Activated gamma-delta T cell treated with anti-CD3 and anti-CD28 coated beads, Interleukin-2, amount 50 U/mL, for 16 hours (primary cell): ENCODE measurements around the gene PCDH19.

Experiments
- DNase-seq: peaks from one replicate; pipeline ENCODE4 v3.0.0-alpha.2; 2020; ENCODE audit warnings: low read depth

The PCDH19 gene

DNA sequence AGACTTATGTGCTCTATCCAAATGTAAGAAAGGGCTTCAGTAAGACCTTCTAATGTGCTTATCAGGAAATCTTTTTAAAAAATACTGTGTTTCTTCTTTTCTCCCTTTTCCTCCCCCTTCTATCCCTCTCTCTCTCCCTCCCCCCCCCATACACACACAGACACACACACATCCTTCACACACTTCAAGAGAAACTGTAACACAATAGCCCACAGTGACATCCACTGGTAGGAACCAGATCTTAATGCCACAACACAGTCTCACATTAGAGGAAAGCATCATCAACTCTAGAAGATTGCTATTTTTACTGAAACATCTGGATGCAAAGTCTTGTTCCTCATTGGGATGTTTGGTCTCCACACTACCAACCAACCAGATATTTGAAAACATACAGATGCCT, 4.6 kb downstream of the PCDH19 start:
- no peak for DNase-seq

DNA sequence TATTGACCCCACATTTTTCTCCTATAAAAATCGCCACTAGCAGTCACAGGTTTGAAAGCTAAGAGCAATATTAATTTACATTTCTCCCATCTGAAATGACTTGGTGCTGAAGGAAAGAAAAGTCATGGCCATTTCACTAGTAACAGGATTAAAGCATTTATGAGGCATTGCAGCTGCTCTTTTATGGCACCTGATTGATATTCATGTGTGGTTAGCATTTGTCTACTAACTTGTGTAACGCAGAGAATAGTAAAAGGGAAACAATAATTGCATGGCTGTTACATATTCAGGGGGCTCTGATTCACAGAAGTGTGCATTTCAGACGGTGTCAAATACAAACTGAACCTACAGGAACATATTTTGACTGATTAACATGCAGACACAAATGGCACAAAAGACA, 5.2 kb downstream of the PCDH19 start:
- no peak for DNase-seq

- DNase-seq: no peak
Observed at GRCh38 chrX:100395781-100396180, 14.3 kb downstream of the PCDH19 start.

- DNase-seq: no peak
Observed at GRCh38 chrX:100381619-100382018, 28.5 kb downstream of the PCDH19 start.

DNA sequence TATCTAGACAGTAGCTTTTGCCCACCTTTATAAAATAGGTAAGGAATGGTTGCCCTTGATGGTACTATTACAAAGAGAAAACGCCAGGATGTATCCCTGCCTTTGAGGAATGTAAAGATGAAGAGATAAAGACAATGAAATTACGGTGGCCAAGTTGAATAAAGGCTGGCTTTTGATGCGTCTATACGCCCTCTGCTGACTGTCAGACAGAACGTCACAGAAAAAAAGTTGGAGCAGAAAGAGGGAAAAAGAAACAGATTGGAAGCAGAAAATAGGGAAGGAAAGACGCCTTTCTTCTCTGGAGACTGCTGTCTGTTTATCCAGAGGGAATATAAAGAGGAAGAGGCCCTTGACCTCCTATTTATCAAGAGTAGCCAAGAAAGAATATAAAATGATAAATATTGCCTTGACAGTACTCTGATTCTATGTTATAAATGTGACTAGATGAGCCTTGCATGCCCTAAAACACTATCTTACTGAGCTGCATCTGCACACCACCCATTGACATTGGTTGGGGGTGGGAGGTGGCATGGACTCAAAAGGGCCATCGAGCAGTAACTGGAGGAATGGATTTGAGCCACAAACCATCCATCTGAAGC, 30.6 kb downstream of the PCDH19 start:
- DNase-seq: no peak

DNA sequence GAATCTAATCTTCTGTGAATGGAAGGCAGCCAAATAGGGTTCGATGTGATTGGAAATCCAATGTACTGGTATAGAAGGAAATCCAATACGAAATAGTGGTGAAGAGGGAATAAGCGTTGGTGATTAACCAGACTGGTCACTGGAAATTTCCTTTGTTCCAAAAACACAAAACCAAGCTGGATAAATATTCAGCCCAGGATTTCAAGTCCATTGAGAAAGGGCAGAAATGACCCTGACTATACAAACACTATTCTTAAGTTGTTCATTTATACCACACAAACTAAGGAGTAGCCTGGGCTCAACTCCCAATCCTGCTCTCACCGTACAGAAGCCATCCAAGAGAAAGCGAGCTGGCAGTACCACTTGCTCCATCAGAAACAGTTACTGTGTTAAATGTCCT, 32.2 kb downstream of the PCDH19 start:
- no peak for DNase-seq

GRCh38 chrX:100376576-100376975, 33.5 kb downstream of the PCDH19 start:
- DNase-seq: no peak

GRCh38 chrX:100373673-100374072, 36.4 kb downstream of the PCDH19 start:
- no peak for DNase-seq

DNA sequence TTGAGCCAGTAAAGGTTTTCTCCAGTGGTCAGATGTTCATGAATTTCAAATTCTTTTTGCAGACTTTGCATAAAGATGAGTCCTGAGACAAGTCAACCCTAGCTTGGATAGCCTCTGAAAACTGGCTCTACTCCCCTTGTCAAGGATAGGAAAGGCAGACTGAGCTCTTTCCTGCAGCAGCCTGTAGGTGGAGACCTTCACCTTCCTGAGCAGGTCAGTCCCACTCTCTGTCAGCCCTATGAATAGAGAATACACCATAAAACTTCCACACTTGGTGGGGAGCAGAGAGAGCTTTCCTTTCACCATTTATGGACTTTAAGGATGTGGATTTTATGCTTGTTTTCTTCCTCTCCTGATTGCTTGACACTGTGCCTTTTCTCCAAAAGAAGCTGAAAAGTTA, 41.9 kb downstream of the PCDH19 start:
- DNase-seq: no peak

DNA sequence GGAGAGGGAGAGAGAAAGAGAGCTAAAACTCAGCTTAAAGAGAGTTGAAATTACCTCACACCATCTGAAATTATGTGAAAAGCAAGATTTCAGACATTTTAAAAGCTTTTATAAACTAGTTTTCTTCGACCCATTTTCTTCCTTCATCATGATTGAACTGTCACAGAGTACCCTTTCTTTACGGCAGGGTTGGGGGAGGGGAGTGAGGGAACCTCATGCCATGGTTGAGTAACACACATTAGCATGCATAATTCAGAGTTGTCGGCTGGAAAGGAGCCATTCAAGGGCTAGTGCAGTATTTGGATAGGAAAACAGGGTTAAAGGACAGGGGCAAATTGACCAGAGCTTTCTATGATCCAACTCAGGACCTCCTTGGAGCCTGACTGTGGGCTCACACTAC, 46.2 kb downstream of the PCDH19 start:
- no peak for DNase-seq

- DNase-seq: no peak
Observed at GRCh38 chrX:100358766-100359165, 51.3 kb downstream of the PCDH19 start.

- no peak for DNase-seq
Observed at GRCh38 chrX:100356351-100356896, 53.6 kb downstream of the PCDH19 start.

GRCh38 chrX:100355680-100356079, 54.4 kb downstream of the PCDH19 start:
- no peak for DNase-seq

DNA sequence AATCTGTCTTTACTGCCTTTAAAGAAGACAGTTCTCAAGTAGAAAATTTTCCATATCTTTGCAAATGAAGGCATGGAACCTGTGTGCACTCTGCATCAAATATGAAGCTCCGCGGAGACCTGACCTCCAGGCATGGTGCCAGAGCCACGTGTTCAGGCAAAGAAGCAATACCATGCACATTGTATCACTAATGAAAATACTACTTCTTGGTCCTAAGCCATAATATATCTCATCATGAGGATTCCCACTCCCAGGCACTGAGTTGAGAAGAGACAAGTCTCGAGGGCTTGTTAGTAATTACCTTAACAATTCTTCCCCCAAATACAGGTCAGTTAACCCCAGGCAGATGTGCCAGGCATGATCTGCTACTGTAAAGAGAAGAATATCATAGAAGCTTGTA, 56.7 kb downstream of the PCDH19 start:
- no peak for DNase-seq

DNA sequence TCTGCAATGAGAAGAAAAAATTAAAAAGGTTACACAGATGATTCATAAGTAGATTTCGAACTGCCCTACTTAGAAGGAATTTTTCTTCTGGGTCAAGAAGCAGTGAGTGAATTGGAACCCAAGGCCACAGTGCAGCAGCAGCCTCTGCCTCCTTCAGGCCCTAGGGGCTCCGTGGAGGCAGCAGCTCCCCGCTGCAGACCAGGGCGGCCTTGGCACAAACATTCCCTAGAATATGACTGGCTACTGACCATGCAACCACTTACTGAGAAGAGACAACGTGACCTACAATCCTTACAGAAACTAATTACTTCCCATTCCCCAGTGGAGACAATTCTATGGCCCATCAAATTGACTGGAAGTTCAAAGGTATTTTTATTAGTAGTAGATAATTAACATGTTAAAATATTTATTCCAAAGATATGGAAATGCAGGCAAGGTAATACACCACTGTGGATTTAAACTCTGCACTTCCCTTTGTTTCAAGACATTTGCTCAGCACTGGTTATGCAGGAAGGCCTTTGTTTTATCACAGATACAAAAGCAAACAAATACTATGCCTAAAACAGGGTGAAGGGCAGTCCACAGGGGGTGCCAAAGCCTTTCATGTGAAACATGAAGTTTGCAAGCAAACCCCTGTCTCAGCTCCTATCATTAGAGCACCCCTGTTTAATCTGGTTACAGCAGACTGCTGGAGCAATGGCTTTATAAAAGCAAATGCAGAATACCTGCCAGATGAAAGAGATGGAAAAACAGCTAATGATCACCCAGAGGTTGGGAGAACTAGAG, 59.2 kb downstream of the PCDH19 start:
- DNase-seq: no peak

DNA sequence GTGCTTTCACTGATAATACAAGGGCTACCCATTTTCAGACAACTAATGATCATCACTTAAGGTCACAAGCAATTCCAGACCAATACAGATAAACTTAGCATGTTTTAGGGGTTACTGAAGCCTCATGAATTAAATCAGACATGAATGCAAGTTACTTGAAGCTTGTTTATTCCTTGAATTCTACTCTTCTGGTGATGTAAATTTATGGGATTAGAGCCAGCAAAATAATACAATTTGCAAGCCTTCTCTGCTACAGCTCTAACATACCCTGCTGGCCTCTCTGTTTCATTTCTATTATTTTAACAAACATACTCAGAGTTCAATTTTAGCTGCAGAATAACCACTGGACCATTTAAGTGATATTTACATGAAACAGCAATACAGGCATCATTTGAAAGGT, 60.7 kb downstream of the PCDH19 start:
- no peak for DNase-seq

GRCh38 chrX:100341142-100341510, 68.9 kb downstream of the PCDH19 start:
- DNase-seq: no peak

DNA sequence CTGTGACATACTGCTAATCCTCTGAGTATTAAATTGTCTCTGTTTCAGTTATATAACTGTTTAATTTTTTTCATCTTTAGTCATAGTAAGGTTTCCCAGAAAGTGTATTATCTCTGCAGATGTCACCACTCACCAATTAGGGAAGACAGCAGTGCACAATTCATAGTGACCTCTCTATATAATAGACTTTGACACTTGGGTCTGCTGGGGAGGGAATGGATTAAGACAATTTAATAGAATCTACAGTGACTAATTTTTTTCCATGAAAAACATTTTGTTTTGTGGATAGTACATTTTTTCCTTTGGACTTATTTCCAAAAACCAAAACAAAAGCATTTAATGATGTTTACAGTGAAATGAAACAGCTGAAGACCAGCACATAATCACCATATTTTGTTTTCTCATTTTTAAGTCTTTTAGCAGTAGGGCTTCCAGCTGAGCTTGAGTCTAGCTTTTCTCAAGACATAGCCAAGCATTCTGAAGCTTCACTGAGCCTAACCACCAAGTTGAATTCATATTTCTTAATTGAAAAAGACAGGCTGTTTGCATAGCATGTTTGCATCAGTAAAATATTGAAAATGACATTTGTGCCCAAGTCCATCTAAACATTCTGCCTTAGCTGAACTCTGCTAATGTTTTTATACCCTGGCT, 69.5 kb downstream of the PCDH19 start:
- DNase-seq: no peak

DNA sequence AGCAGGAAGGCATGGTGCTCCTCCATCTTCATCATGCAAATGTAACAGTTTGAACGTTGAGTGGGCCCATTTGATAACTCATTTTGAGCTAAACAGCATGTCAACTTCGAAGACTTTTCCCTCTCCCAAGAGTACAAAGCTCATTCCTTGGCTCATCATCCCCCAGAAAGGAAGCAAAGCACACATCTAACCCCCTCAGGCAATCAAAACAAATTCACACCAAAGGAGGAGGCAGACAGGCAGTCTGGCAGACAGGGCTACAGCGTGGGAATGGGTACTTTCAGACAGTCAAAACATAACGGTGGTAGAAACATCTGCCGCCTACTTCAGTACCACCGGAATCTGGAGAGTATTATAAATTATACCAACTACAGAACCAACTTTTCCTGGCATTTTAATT, 81.7 kb downstream of the PCDH19 start:
- DNase-seq: no peak

DNA sequence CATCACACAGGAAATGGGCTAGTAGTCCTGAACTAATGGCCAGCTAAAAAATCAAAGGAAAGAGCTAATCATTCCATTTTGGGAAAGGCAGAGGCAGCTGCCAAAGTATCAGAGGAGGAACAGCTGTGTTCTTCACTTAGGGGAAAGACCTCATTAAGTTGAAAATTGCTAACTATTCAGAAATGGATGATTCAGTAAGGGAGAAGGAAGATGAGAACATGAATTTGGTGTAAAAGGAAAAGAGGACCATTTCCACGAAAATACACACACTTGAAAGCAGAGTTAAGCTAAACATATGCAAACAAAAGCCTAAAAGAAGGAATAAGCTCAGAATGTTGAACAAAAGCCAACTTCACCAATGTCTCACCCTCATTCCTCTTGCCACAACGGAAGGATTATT, 90.4 kb downstream of the PCDH19 start:
- no peak for DNase-seq

DNA sequence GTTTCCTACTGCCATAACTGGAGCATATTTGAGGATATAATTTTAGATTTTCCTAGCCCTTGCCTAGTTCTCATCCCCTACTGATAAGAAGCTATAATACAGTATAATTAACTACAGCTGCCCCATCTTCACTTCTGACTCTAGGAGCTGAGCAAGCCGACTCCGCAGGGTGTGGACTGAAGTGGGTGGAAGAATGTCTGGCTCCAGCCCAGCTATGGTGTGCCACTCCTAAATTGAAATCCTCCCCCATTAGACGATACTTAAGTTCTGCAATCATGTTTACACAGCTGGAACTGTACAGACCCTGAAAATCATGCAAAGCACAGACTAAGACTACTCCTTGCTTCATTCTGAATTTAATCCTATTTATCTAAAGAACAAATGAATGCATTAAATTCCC, 93.1 kb downstream of the PCDH19 start:
- DNase-seq: no peak

DNA sequence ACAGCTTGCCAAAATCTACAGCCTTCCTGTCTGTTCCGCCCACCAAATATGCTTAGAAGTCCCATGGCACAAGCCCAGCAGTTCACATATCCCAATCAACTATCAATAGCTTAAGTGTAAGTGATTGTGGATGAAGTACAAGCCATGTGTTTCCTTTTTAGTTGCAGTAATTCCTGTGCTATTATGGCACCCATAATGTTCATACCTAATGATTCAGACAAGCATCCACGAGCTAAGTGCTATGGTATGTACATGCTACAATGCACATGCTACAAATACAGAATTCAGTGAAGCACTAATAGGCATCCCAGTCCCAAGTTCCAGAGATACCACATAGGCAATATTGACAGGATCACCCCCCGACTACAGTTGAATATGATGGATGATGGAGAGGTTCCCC, 94.5 kb downstream of the PCDH19 start:
- no peak for DNase-seq

GRCh38 chrX:100299559-100299958, 110.5 kb downstream of the PCDH19 start:
- no peak for DNase-seq
